GM06990 (cell line): ENCODE measurements around the gene GPR150.
"Not testable (repeated sequence)": the region's sequence is repeated elsewhere in the genome, so short reads cannot be mapped to it uniquely, and the experiment has no call there.

Source experiments
- DNase-seq: peaks from one replicate; pipeline ENCODE4 v3.0.0-alpha.2; 2011; ENCODE audit not compliant: insufficient read length; ENCODE audit errors: extremely low read depth
- H3K27me3 ChIP-seq: replicated peaks from 2 replicates; pipeline ENCODE4 v1.6.0; 2011; ENCODE audit warnings: low read length; ENCODE audit not compliant: control insufficient read depth, insufficient read depth
- H3K36me3 ChIP-seq: 2 replicates; pipeline ENCODE4 v1.5.1; 2011; ENCODE audit warnings: low read length; ENCODE audit not compliant: control insufficient read depth, insufficient read depth
- H3K4me3 ChIP-seq: replicated peaks from 2 replicates; pipeline ENCODE4 v1.5.1; 2011; ENCODE audit warnings: low read depth, mild to moderate bottlenecking, control low read depth, low read length
- CTCF ChIP-seq: IDR thresholded peaks from 2 replicates; pipeline ENCODE4 v1.5.1; 2011; ENCODE audit warnings: low read length, control low read depth, mild to moderate bottlenecking, inconsistent platforms; ENCODE audit not compliant: insufficient read depth, poor library complexity, severe bottlenecking

Gene GPR150

GRCh38 chr5:95643152-95643551 is 23.3 kb downstream of the GPR150 start:
- TF ChIP-seq CTCF, result no peak
- no peaks in the 10 kb centered on the region for H3K27me3 ChIP-seq
- no peak for DNase-seq
- no peak overlapping the region for H3K4me3 ChIP-seq
- no peaks in the 10 kb centered on the region for H3K36me3 ChIP-seq

GRCh38 chr5:95644351-95645042 is 24.6 kb downstream of the GPR150 start:
- peak; percentile 23 for DNase-seq
- Histone ChIP-seq H3K36me3 (no peaks in the 10 kb centered on the region), H3K4me3 (no peak overlapping the region), H3K27me3 (no peaks in the 10 kb centered on the region)
- TF ChIP-seq CTCF, result peak; percentile 75

- H3K36me3 ChIP-seq, DNase-seq, H3K27me3 ChIP-seq: not testable (repeated sequence)
- H3K4me3 ChIP-seq, result peak overlapping the region; percentile 32
Measured at GRCh38 chr5:95646226-95646568, 26.3 kb downstream of the GPR150 start.

GRCh38 chr5:95646569-95647431 is 26.9 kb downstream of the GPR150 start, which contains the start of gene RFESD:
TSS of gene RFESD (plus strand) at chr5:95646777. CDS start at chr5:95652272, 5,495 bp downstream.
- no peak for TF ChIP-seq CTCF
- peak within 1 kb of the TSS; percentile 63 for H3K4me3 ChIP-seq

GRCh38 chr5:95647886-95648860 is 28.3 kb downstream of the GPR150 start:
- no peak for DNase-seq
- TF ChIP-seq CTCF, result no peak
- Histone ChIP-seq H3K4me3 (peak overlapping the region; percentile 13; the same call in 1 of the 2 replicates), H3K36me3 (no peaks in the 10 kb centered on the region), H3K27me3 (no peaks in the 10 kb centered on the region)

More at GRCh38 chr5:95646569-95647431, 26.9 kb downstream of the GPR150 start, which contains the start of gene RFESD:
- Histone ChIP-seq H3K27me3 (no peaks in the 10 kb centered on the region), H3K36me3 (no peaks in the 10 kb centered on the region)
- DNase-seq, result peak; percentile 97

- no peak for DNase-seq
- Histone ChIP-seq H3K27me3 (no peaks in the 10 kb centered on the region), H3K4me3 (no peak overlapping the region), H3K36me3 (no peaks in the 10 kb centered on the region)
- no peak for TF ChIP-seq CTCF
Measured at GRCh38 chr5:95649274-95649673, 29.4 kb downstream of the GPR150 start.
